Memory B cell (primary cell): ENCODE results near the gene NELFA.

Source experiments
- ATAC-seq: fragments of 150-1000 bp; cut with Tn5 transposase; 2 replicates; pipeline ENCODE4 v1.10.0; 2021; ENCODE audit warnings: low read depth, mild to moderate bottlenecking, moderate library complexity
- DNase-seq, 2 donors: peaks; one replicate each; pipeline ENCODE4 v3.0.0; 2022; ENCODE audit warnings: low spot score in 2 of 2
- H3K27ac Mint-ChIP-seq: one replicate; pipeline ENCODE4 v1.8.0; 2022; ENCODE audit warnings: mild to moderate bottlenecking, moderate library complexity, mixed read lengths
- H3K27me3 Mint-ChIP-seq: one replicate; pipeline ENCODE4 v1.8.0; 2022; ENCODE audit warnings: mixed read lengths
- H3K36me3 Mint-ChIP-seq: one replicate; pipeline ENCODE4 v1.8.0; 2022; ENCODE audit warnings: mild to moderate bottlenecking, mixed read lengths
- H3K4me1 Mint-ChIP-seq: one replicate; pipeline ENCODE4 v1.8.0; 2022; ENCODE audit warnings: mixed read lengths
- H3K4me3 Mint-ChIP-seq: one replicate; pipeline ENCODE4 v1.8.0; 2022; ENCODE audit warnings: mild to moderate bottlenecking, moderate library complexity, mixed read lengths
- H3K9me3 Mint-ChIP-seq: one replicate; pipeline ENCODE4 v1.8.0; 2022; ENCODE audit warnings: mixed read lengths

The NELFA gene

DNA sequence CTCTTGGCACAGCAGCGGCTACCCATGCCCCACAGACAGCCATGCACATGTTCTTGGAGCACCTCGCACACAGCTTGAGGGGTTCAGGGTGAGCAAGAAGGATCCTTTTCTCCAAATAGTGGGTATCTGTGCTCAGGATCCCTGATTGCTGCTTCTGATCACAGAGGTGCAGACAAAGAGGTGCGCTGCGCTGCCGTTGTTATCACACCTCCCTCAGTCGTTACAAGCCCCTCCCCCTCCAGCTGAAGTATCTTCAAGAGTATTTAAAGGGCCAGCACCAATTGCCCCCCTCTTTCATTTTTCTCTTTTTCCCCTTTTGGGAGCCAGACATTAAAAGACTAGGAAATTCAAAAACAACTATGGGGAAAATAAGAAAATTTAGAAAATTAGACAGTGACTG, 44.3 kb downstream of the NELFA start:
- no peaks in the 10 kb centered on the region for H3K9me3 Mint-ChIP-seq
- H3K4me3 Mint-ChIP-seq: no peak overlapping the region
- ATAC-seq (no peak), DNase-seq (no peak)
- H3K4me1 Mint-ChIP-seq: no peaks in the 10 kb centered on the region
- no peaks in the 10 kb centered on the region for H3K27me3 Mint-ChIP-seq
- H3K27ac Mint-ChIP-seq: no peak overlapping the region
- H3K36me3 Mint-ChIP-seq: peaks cover 32% of the 10 kb centered on the region

DNA sequence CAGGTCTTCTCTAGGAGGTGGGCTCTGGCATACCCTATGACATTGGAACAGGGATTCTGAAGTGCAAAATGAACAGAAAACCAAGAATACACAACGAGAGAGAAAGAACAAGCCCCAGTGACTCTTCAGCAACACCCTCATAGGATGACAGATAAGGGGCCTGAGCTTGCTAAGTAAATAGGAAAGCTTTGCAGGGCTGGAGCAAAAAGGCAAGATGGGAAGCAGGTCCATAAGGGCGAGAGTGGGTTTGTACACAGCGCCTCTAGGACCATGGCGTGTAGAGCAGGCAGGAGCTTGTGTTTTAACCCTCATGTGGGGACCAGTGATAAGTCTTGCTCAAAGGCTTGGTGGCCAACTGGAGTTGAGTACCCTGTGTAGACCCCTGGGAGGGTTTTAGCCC, 45.8 kb downstream of the NELFA start:
- ATAC-seq (no peak), DNase-seq (no peak)
- H3K4me3 Mint-ChIP-seq: no peak overlapping the region
- no peaks in the 10 kb centered on the region for H3K4me1 Mint-ChIP-seq
- H3K27me3 Mint-ChIP-seq: no peaks in the 10 kb centered on the region
- H3K27ac Mint-ChIP-seq: no peak overlapping the region
- H3K9me3 Mint-ChIP-seq: no peaks in the 10 kb centered on the region
- H3K36me3 Mint-ChIP-seq: peaks cover 35% of the 10 kb centered on the region

DNA sequence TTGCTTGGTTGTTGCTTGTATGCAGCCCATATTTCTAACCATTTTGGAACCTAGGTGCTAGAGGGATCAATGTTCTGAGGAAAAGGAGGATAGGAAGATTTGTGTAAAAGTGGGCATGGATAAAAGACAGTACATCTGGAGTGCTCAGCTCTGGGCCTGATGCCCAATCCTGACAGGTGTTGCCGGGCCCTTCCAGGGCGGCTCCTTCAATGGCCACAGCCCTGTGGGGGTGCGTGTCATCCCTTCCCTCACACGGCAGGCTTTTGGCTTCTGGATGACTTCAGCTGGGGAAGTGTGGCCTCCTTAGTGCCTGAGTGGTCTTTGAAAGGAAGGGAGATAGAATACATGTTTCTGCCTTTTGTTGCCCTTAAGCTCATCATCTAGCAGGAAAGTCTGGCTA, 47.2 kb downstream of the NELFA start:
- Mint-ChIP-seq H3K36me3 (peaks cover 38% of the 10 kb centered on the region), H3K9me3 (no peaks in the 10 kb centered on the region), H3K27ac (no peak overlapping the region), H3K4me1 (no peaks in the 10 kb centered on the region), H3K27me3 (no peaks in the 10 kb centered on the region), H3K4me3 (no peak overlapping the region)
- no peak for ATAC-seq
- DNase-seq: no peak

DNA sequence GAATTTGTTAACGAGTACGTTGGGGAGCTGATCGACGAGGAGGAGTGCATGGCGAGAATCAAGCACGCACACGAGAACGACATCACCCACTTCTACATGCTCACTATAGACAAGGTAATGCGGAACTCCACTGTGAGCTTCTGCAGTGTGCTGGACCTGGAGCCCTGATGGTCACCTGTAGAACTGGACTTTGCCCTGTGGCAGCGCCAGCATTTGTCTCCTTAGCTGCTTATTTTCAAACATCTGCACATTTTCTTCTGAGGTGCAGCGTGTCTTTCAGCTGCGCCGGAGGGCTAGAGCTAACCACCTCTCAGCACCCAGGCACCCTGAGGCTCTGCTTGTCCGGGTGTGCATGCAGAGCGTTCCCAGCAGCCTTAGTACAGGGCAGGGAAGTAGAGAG, 47.7 kb downstream of the NELFA start:
- Mint-ChIP-seq H3K27ac (no peak overlapping the region), H3K9me3 (no peaks in the 10 kb centered on the region), H3K36me3 (peaks cover 40% of the 10 kb centered on the region), H3K4me1 (no peaks in the 10 kb centered on the region), H3K27me3 (no peaks in the 10 kb centered on the region), H3K4me3 (no peak overlapping the region)
- ATAC-seq (no peak), DNase-seq (no peak)

DNA sequence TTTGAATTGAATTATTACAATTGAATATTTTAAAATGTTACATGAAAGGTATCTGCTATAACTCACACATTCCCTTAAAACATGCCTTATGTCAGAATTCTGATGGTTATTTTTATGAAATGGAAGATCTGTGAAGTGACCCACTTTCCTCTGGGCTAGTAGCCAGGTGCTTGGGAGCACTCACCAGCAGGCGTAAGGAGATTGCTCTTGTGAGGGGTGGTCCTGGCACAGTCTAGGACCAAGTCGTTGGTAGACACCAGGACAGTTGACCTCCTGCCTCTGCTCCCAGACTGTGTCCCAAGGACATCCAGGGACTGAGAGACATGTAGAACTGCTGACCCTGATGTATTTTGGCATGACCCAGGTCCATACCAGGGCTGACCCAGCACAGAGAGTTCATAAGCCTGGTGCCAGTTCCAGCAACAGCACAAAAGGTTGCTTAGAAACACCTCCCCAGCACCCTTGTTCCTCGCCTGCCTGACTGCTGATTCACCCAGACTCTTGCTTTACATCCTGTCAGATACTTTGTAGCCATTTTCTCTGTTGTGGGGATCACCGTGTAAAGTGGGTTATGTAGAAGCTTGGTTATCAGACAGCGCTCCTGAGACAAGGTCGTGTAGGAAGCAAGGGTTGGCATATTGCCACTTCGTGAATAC, 48.5 kb downstream of the NELFA start:
- DNase-seq (no peak), ATAC-seq (no peak)
- Mint-ChIP-seq H3K27ac (no peak overlapping the region), H3K36me3 (peaks cover 37% of the 10 kb centered on the region), H3K4me3 (no peak overlapping the region), H3K4me1 (no peaks in the 10 kb centered on the region), H3K9me3 (no peaks in the 10 kb centered on the region), H3K27me3 (no peaks in the 10 kb centered on the region)

DNA sequence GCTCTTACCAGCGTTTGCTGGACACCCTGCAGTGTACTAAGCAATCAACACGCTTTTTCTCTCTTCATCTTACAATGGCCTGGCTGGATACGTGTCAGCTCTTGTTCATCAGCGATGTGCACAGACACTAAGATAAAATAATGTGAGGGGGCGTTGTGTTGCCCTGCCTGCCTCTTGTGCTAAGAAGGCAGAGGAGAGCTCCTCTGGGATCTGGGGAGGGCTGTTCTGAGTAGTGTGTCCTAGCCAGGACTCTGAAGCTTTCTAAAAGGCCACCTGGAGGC, 49.7 kb downstream of the NELFA start:
- no peak overlapping the region for H3K27ac Mint-ChIP-seq
- no peaks in the 10 kb centered on the region for H3K4me1 Mint-ChIP-seq
- no peak overlapping the region for H3K4me3 Mint-ChIP-seq
- DNase-seq: no peak
- H3K36me3 Mint-ChIP-seq: peaks cover 35% of the 10 kb centered on the region
- no peaks in the 10 kb centered on the region for H3K9me3 Mint-ChIP-seq
- no peaks in the 10 kb centered on the region for H3K27me3 Mint-ChIP-seq
- no peak for ATAC-seq

DNA sequence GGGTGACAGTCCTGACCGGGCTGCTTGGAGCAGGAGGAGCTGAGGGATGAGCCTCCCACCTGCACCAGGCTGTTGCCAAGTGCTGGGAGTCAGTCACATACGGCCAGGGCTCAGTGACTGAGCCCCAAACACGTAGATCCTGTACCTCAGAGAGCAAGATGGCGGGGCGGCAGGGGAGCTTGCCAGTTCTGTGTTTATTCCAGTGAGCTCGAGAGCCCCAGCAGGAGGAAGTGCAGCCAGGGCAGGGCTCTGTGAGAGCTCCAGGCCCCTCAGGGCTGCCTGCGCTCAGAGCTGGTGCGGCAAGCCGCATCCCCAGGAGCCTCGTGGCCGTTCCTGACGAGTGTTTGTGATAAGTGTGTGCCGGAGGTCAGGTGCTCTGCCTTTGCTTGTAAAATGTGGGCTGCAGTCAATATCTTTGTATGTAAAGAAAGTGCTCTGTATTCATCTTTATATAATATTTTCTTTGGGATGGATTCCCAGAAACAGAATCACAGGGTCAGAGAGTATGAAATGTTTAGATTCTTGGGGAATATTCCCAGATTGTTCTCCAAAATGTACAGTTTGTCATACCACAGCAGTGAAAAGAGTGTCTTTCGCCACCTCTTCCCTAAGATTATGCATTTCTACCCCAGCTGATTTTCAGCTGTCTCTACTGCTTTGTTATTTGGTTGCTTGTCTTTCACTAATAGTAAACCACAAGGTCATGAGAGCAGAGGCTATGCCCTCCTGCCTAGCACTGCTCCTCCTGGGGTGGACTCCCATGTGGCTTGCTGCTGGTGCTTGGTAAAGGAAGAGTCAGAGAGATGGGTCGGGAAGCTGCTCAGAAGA, 50.3 kb downstream of the NELFA start:
- DNase-seq (no peak), ATAC-seq (no peak)
- H3K4me3 Mint-ChIP-seq: no peak overlapping the region
- H3K4me1 Mint-ChIP-seq: no peaks in the 10 kb centered on the region
- peaks cover 35% of the 10 kb centered on the region for H3K36me3 Mint-ChIP-seq
- no peaks in the 10 kb centered on the region for H3K9me3 Mint-ChIP-seq
- no peaks in the 10 kb centered on the region for H3K27me3 Mint-ChIP-seq
- H3K27ac Mint-ChIP-seq: no peak overlapping the region

DNA sequence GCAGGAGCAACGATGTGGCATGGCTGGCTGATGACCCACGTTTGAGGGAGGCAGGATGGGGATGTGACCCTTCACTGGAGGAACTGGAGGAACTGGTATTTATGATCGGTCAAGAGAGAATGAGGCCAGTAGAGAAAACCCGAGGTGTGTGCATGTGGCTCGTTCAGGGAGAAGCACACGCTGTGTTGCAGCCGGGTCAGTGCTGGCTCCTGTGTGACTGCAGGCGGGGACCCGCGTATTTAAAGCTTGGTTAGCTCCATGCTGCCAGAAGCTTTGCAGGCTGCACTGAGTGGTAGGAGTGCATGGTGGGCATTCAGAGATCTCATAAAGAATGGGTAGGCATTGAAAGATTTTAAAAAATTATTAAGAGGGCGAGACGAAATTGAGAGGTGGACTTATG, 52.1 kb downstream of the NELFA start:
- H3K36me3 Mint-ChIP-seq: peaks cover 24% of the 10 kb centered on the region
- H3K9me3 Mint-ChIP-seq: no peaks in the 10 kb centered on the region
- DNase-seq (no peak), ATAC-seq (no peak)
- no peak overlapping the region for H3K4me3 Mint-ChIP-seq
- H3K4me1 Mint-ChIP-seq: no peaks in the 10 kb centered on the region
- H3K27me3 Mint-ChIP-seq: no peaks in the 10 kb centered on the region
- H3K27ac Mint-ChIP-seq: no peak overlapping the region

DNA sequence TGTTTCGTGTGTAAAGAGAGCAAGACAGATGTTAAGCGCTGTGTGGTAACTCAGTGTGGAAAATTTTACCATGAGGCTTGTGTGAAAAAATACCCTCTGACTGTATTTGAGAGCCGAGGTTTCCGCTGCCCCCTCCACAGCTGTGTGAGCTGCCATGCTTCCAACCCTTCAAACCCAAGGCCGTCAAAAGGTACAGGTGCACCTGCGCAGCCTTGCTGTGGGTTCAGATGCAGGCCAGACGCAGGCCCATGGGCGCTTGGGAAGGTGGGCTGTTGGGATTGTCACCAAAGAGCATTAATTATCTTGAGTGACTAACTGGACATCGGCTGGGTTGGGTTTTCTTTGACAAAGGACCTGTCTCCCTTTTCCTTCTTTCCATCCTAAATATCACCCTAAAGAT, 55.4 kb downstream of the NELFA start:
- DNase-seq: no peak
- Mint-ChIP-seq H3K36me3 (peaks cover 8% of the 10 kb centered on the region), H3K27ac (no peak overlapping the region), H3K27me3 (no peaks in the 10 kb centered on the region), H3K4me3 (no peak overlapping the region), H3K9me3 (no peaks in the 10 kb centered on the region), H3K4me1 (no peaks in the 10 kb centered on the region)
- ATAC-seq: no peak

DNA sequence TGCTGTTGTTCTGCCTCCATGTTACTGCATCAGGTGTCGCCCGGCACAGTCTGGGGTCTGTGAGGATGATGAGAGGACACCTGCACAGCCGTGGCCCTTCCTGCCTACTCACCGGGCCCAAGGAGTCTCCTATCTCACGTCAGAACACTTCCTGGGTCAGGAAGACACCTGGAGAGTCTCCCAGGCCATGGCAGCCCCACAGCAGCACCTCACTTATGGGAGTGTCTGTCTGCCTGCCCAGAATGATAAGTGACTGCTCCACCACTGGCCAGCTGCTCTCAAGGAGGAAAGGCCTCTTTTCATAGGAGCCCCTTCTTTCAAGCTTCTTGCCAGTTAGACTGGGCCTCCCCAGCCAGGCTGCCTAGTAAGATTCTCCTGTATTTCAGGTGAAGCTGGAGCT, 56.1 kb downstream of the NELFA start:
- Mint-ChIP-seq H3K4me3 (no peak overlapping the region), H3K9me3 (no peaks in the 10 kb centered on the region), H3K27ac (no peak overlapping the region), H3K4me1 (no peaks in the 10 kb centered on the region), H3K27me3 (no peaks in the 10 kb centered on the region), H3K36me3 (peaks cover 6% of the 10 kb centered on the region)
- DNase-seq (no peak), ATAC-seq (no peak)

DNA sequence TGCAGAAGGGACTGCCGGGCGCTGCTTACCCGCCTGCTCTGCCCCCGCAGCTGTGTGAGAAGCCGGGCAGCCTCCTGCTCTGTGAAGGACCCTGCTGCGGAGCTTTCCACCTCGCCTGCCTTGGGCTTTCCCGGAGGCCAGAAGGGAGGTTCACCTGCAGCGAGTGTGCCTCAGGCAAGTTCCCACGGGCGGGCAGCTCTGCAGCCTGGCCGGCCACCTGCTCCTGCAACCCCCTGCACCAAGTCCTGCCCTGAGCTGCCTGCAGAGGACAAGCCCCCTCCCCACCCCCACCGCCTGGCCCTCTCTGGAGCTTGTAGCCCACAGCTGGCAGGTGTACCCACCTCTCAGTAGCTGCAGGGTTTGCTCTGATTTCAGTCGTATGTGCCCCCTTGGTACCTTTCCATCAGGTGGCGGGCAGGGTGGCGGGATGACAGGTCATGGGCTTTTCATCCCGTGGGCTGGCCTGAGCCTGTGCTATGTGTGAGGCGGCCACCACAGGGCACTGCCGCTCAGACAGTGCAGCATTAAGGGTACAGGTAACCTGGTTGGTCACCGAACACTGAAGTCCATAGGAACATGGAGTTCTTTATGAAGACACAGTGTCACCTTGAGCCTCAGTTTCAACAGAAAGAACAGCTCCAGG, 56.6 kb downstream of the NELFA start:
- Mint-ChIP-seq H3K4me3 (no peak overlapping the region), H3K27me3 (no peaks in the 10 kb centered on the region), H3K4me1 (no peaks in the 10 kb centered on the region), H3K27ac (no peak overlapping the region), H3K36me3 (peaks cover 6% of the 10 kb centered on the region), H3K9me3 (no peaks in the 10 kb centered on the region)
- ATAC-seq: no peak
- no peak for DNase-seq

DNA sequence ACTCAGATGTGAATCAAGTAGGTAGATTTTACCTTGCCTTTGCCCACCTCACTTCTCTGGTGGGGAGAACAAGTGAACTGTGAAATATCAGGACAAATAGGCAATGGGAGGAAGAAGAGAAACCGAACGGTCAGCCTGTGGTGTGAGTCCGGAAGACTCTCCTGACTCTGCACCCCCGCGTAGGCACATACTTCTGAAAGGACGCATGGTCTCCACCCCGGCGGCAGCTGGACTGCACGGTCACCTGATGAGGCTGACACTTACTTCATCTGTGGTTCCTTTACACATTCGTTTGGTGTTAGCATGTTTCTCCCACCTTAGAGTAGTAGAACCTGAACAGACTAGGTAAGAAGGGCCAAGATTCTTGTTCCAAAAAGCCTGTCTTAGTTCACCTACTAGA, 58.4 kb downstream of the NELFA start:
- no peak for DNase-seq

DNA sequence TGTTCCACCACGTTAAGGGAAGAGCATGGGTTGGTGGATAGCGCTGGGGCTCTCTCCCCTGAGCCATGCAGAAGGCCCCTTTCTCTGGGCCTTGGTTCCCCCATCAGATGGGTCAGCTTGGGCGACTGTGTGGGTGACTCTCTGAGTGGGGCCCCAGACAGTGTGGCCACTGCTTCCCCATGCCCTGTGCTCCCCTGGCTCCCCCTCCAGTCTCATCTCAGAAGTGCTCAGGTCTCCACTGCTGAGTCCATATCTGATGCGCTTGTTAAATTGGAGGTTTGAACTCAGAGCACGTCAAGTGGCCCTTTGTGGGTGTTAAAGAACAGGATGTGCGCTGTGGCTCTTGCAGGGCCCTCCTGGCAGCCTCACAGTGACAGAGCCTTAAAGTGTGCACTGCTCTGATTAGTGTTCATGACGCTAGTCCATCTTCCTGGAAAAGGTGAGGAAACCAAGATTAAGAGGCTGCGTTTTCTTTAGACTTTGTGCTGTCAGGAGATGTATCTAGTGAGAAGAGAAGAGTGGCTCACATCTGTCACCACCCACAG, 59.8 kb downstream of the NELFA start:
- ATAC-seq (no peak), DNase-seq (no peak)
- peaks cover 1% of the 10 kb centered on the region for H3K36me3 Mint-ChIP-seq

More for the DNA sequence above, 58.4 kb downstream of the NELFA start:
- no peaks in the 10 kb centered on the region for H3K9me3 Mint-ChIP-seq
- H3K4me3 Mint-ChIP-seq: no peak overlapping the region
- H3K4me1 Mint-ChIP-seq: no peaks in the 10 kb centered on the region
- no peak overlapping the region for H3K27ac Mint-ChIP-seq
- peaks cover 4% of the 10 kb centered on the region for H3K36me3 Mint-ChIP-seq
- no peaks in the 10 kb centered on the region for H3K27me3 Mint-ChIP-seq
- ATAC-seq: no peak

DNA sequence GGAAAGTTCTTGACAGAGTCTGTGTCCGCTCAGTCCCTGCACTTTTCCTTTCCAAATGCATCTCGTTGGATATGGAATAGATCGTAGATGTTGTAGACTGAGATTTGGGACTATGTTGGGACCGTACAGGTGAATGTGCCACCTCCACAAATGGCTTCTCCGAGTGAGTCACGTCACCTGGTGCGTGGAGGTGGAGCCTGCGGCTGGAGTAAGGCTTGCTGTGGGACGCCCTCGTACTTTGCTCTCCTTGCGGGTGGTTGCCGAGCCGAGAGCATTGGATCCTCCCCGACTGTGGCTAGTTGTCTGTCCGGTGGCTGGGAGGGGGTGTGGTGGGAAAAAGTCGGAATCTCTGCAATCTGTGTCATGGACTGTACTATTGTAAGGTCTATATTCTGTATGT, 60.5 kb downstream of the NELFA start:
- Mint-ChIP-seq H3K27me3 (no peaks in the 10 kb centered on the region), H3K27ac (no peak overlapping the region)

More for the DNA sequence above, 59.8 kb downstream of the NELFA start:
- H3K27me3 Mint-ChIP-seq: no peaks in the 10 kb centered on the region
- no peaks in the 10 kb centered on the region for H3K9me3 Mint-ChIP-seq
- no peak overlapping the region for H3K4me3 Mint-ChIP-seq
- no peaks in the 10 kb centered on the region for H3K4me1 Mint-ChIP-seq
- H3K27ac Mint-ChIP-seq: no peak overlapping the region

More for the DNA sequence above, 60.5 kb downstream of the NELFA start:
- H3K4me1 Mint-ChIP-seq: no peaks in the 10 kb centered on the region
- no peaks in the 10 kb centered on the region for H3K9me3 Mint-ChIP-seq
- H3K36me3 Mint-ChIP-seq: peaks cover 1% of the 10 kb centered on the region
- DNase-seq (no peak), ATAC-seq (no peak)
- H3K4me3 Mint-ChIP-seq: no peak overlapping the region
